HEK293 (cell line): ENCODE data around the gene LTBP1.

Source experiments
- CTCF ChIA-PET: fragments of 350-600 bp; formaldehyde crosslinking; extraction: SDS; loops from one replicate; lab custom pipeline; 2021; ENCODE audit warnings: antibody characterized with exemption; lab: Yijun Ruan, JAX
- POLR2A ChIA-PET: fragments of 300-600 bp; formaldehyde crosslinking; extraction: SDS; loops from one replicate; lab custom pipeline; 2020; ENCODE audit warnings: antibody characterized with exemption, inconsistent platforms; lab: Yijun Ruan, JAX
- H3K27ac ChIP-seq: fragments of 200-500 bp; sonication (Bioruptor generic); 2 replicates; pipeline ENCODE4 v1.5.1; 2014; ENCODE audit warnings: low read depth, low read length, control low read depth, inconsistent platforms; ENCODE audit errors: extremely low read depth
- H3K36me3 ChIP-seq, 2 experiments: fragments of 200-500 bp in 1 of 2; sonication (Bioruptor generic) in 1 of 2; 1 replicate in 1 of 2; 2 replicates in 1 of 2; pipeline ENCODE4 v1.5.1; 2014 to 2017; ENCODE audit warnings: inconsistent platforms in 2 of 2, low read length in 2 of 2; ENCODE audit not compliant: control insufficient read depth in 2 of 2, insufficient read depth in 1 of 2
- H3K4me1 ChIP-seq: fragments of 200-500 bp; sonication (Bioruptor generic); 2 replicates; pipeline ENCODE4 v1.5.1; 2014; ENCODE audit warnings: mild to moderate bottlenecking, low read length, inconsistent platforms; ENCODE audit not compliant: control insufficient read depth, insufficient read depth
- H3K4me3 ChIP-seq: 2 replicates; pipeline ENCODE4 v1.5.1; 2011; ENCODE audit warnings: low read depth, mild to moderate bottlenecking, control low read depth, low read length, moderate library complexity
- H3K9me3 ChIP-seq: fragments of 200-500 bp; sonication (Bioruptor generic); 2 replicates; pipeline ENCODE4 v1.5.1; 2014; ENCODE audit warnings: low read depth, low read length, inconsistent platforms; ENCODE audit not compliant: control insufficient read depth, insufficient read depth
- FEZF1 ChIP-seq: fragments of 450-650 bp; formaldehyde crosslinking; IDR thresholded peaks from 2 replicates; pipeline ENCODE4 v1.5.1; 2016; ENCODE audit warnings: missing biosample characterization, missing genetic modification characterization
- HOXA7 ChIP-seq: sonication (generic); formaldehyde crosslinking; IDR thresholded peaks from 2 replicates; pipeline ENCODE4 v1.8.1; 2022; ENCODE audit warnings: missing genetic modification reagents, borderline replicate concordance
- REST ChIP-seq: fragments of 450-650 bp; formaldehyde crosslinking; IDR thresholded peaks from 2 replicates; pipeline ENCODE4 v1.5.1; 2016; ENCODE audit warnings: missing biosample characterization, missing genetic modification characterization
- SP7 ChIP-seq: fragments of 450-650 bp; formaldehyde crosslinking; IDR thresholded peaks from 2 replicates; pipeline ENCODE4 v1.5.1; 2016; ENCODE audit warnings: missing biosample characterization, missing genetic modification characterization
- ZBTB21 ChIP-seq: fragments of 450-650 bp; formaldehyde crosslinking; IDR thresholded peaks from 2 replicates; pipeline ENCODE4 v1.5.1; 2017; ENCODE audit warnings: missing biosample characterization, missing genetic modification characterization
- ZBTB44 ChIP-seq: fragments of 450-650 bp; IDR thresholded peaks from 2 replicates; pipeline ENCODE4 v1.5.1; 2018; ENCODE audit warnings: missing biosample characterization, mild to moderate bottlenecking, missing genetic modification characterization
- ZBTB6 ChIP-seq: fragments of 450-650 bp; formaldehyde crosslinking; IDR thresholded peaks from 2 replicates; pipeline ENCODE4 v1.5.1; 2017; ENCODE audit warnings: missing biosample characterization, missing genetic modification characterization
- ZNF18 ChIP-seq: fragments of 450-650 bp; formaldehyde crosslinking; IDR thresholded peaks from 2 replicates; pipeline ENCODE4 v1.5.1; 2016; ENCODE audit warnings: missing biosample characterization, missing genetic modification characterization
- ZNF274 ChIP-seq, 2 experiments: fragments of 200-500 bp in 1 of 2; fragments of 450-650 bp in 1 of 2; sonication (Bioruptor generic) in 1 of 2; formaldehyde crosslinking in 1 of 2; IDR thresholded peaks; 2 replicates each; pipeline versions ENCODE4 v1.5.1 to v1.6.1; 2014 to 2016; ENCODE audit warnings: borderline replicate concordance in 1 of 2, inconsistent platforms in 1 of 2, low read length in 1 of 2, missing biosample characterization in 1 of 2, missing genetic modification characterization in 1 of 2
- ZNF404 ChIP-seq: fragments of 450-650 bp; formaldehyde crosslinking; IDR thresholded peaks from 2 replicates; pipeline ENCODE4 v1.5.1; 2017; ENCODE audit warnings: missing biosample characterization, missing genetic modification characterization
- ZNF501 ChIP-seq: fragments of 450-650 bp; formaldehyde crosslinking; IDR thresholded peaks from 2 replicates; pipeline ENCODE4 v1.5.1; 2016; ENCODE audit warnings: missing biosample characterization, missing genetic modification characterization
- ZNF558 ChIP-seq: fragments of 450-650 bp; formaldehyde crosslinking; IDR thresholded peaks from 2 replicates; pipeline ENCODE4 v1.5.1; 2016; ENCODE audit warnings: missing biosample characterization, missing genetic modification characterization
- ZNF560 ChIP-seq: fragments of 450-650 bp; formaldehyde crosslinking; IDR thresholded peaks from 2 replicates; pipeline ENCODE4 v1.5.1; 2017; ENCODE audit warnings: missing biosample characterization, missing genetic modification characterization, borderline replicate concordance
- ZNF596 ChIP-seq: fragments of 450-650 bp; IDR thresholded peaks from 2 replicates; pipeline ENCODE4 v1.5.0; 2018; ENCODE audit warnings: missing biosample characterization, mild to moderate bottlenecking, missing genetic modification characterization, moderate library complexity
- ZNF600 ChIP-seq: fragments of 450-650 bp; formaldehyde crosslinking; IDR thresholded peaks from 2 replicates; pipeline ENCODE4 v1.5.1; 2016; ENCODE audit warnings: missing biosample characterization, missing genetic modification characterization
- ZNF629 ChIP-seq: fragments of 450-650 bp; formaldehyde crosslinking; IDR thresholded peaks from 2 replicates; pipeline ENCODE4 v1.5.1; 2017; ENCODE audit warnings: missing biosample characterization, missing genetic modification characterization
- ZNF677 ChIP-seq: fragments of 450-650 bp; IDR thresholded peaks from 2 replicates; pipeline ENCODE4 v1.5.0; 2018; ENCODE audit warnings: missing biosample characterization, mild to moderate bottlenecking, missing genetic modification characterization, moderate library complexity

The LTBP1 gene

GRCh38 chr2:32947484-32948143, 861 bp downstream of the LTBP1 start (continued):
- TF ChIP-seq ZNF404 (tag by site-specific recombination) (no peak), ZNF629 (tag by site-specific recombination) (peak; percentile 13; the same call in 1 of the 2 replicates), ZNF501 (tag by site-specific recombination) (no peak)

GRCh38 chr2:32948266-32948665, 1.5 kb downstream of the LTBP1 start:
- Histone ChIP-seq H3K27ac (no peak overlapping the region), H3K4me1 (no peaks in the 10 kb centered on the region; the same call in 1 of the 2 replicates), H3K9me3 (no peaks in the 10 kb centered on the region), H3K36me3 (peaks cover 0 to 2% of the 10 kb centered on the region in 2 experiments; a peak in 1 of 3 replicates), H3K4me3 (peak overlapping the region; percentile 66)
- TF ChIP-seq SP7 (0 out of 2 replicates have a peak, but pooled peaks have one; percentile 7), ZNF560 (tag by site-specific recombination) (no peak)
- CTCF ChIA-PET: interaction anchor here (0.5 to 1.1 kb wide), 2 partner anchors 174 to 176 kb away, joined by 3 to 5 read pairs; no protein-coding TSS in a partner anchor
- POLR2A ChIA-PET: interaction anchor here (1.4 kb wide), 1 partner anchor 42 kb away, joined by 3 read pairs; no protein-coding TSS in a partner anchor

- no peak overlapping the region for H3K27ac ChIP-seq
- CTCF ChIA-PET: no interaction called here
- no peaks in the 10 kb centered on the region for H3K9me3 ChIP-seq
- H3K4me3 ChIP-seq: no peak overlapping the region
- no peaks in the 10 kb centered on the region; the same call in 1 of the 2 replicates for H3K4me1 ChIP-seq
- POLR2A ChIA-PET: no interaction called here
- TF ChIP-seq ZBTB6 (tag by site-specific recombination): no peak
- no peak for TF ChIP-seq ZNF274 (IDR thresholded peaks at IDR 0.05; ENCODE audit: low read length)
- no peak for TF ChIP-seq ZNF274 (tag by site-specific recombination; IDR thresholded peaks at IDR 0.05; ENCODE audit: borderline replicate concordance)
- no peak for TF ChIP-seq ZNF558
- TF ChIP-seq HOXA7: no peak
- TF ChIP-seq ZNF600 (tag by site-specific recombination): 0 out of 2 replicates have a peak, but pooled peaks have one; percentile 22
- TF ChIP-seq FEZF1: no peak
- TF ChIP-seq ZBTB21 (tag by site-specific recombination): no peak
- TF ChIP-seq ZNF18: no peak
- H3K36me3 ChIP-seq: peaks cover 0 to 2% of the 10 kb centered on the region in 2 experiments; a peak in 1 of 3 replicates
These were observed 2.5 kb downstream of the LTBP1 start for GRCh38 chr2:32949260-32949659.

GRCh38 chr2:32951672-32952071, 4.9 kb downstream of the LTBP1 start:
- Histone ChIP-seq H3K9me3 (no peaks in the 10 kb centered on the region), H3K4me3 (no peak overlapping the region), H3K36me3 (peaks cover 2% of the 10 kb centered on the region in 2 experiments; a peak in 1 of 3 replicates), H3K4me1 (no peaks in the 10 kb centered on the region; the same call in 1 of the 2 replicates), H3K27ac (no peak overlapping the region)
- CTCF ChIA-PET: no interaction called here
- POLR2A ChIA-PET: no interaction called here
- TF ChIP-seq REST (tag by site-specific recombination): no peak
- no peak for TF ChIP-seq ZNF677 (tag by site-specific recombination)
- no peak for TF ChIP-seq ZBTB44
- no peak for TF ChIP-seq ZNF596
